Effector memory CD8-positive, alpha-beta T cell (primary cell): ENCODE data around the gene ZFHX2.
"Not testable (repeated sequence)": the region's sequence is repeated elsewhere in the genome, so short reads cannot be mapped to it uniquely, and the experiment has no call there.

Experiments
- ATAC-seq: fragments of 150-1000 bp; cut with Tn5 transposase; replicated peaks from 2 replicates; pipeline ENCODE4 v1.10.0; 2021; ENCODE audit warnings: mild to moderate bottlenecking, moderate library complexity
- DNase-seq, 3 experiments: peaks; one replicate each; pipeline ENCODE4 v3.0.0; 2021
- H3K27ac Mint-ChIP-seq, 2 donors: one replicate each; pipeline ENCODE4 v1.8.0; 2022; ENCODE audit warnings: mild to moderate bottlenecking in 2 of 2, mixed read lengths in 2 of 2, moderate library complexity in 2 of 2
- H3K27me3 Mint-ChIP-seq, 2 donors: one replicate each; pipeline ENCODE4 v1.8.0; 2022; ENCODE audit warnings: mixed read lengths in 2 of 2
- H3K36me3 Mint-ChIP-seq: one replicate; pipeline ENCODE4 v1.8.0; 2022; ENCODE audit warnings: mild to moderate bottlenecking, moderate library complexity, mixed read lengths; ENCODE audit not compliant: insufficient read depth
- H3K4me1 Mint-ChIP-seq, 2 donors: one replicate each; pipeline ENCODE4 v1.8.0; 2022; ENCODE audit warnings: low read depth in 2 of 2, mixed read lengths in 2 of 2
- H3K4me3 Mint-ChIP-seq, 2 donors: one replicate each; pipeline ENCODE4 v1.8.0; 2022; ENCODE audit warnings: mild to moderate bottlenecking in 2 of 2, mixed read lengths in 2 of 2, moderate library complexity in 2 of 2
- H3K9me3 Mint-ChIP-seq, 2 donors: one replicate each; pipeline ENCODE4 v1.8.0; 2022; ENCODE audit warnings: mixed read lengths in 2 of 2

Gene ZFHX2

GRCh38 chr14:23537351-23538049, 14.1 kb downstream of the ZFHX2 start:
- Mint-ChIP-seq H3K9me3 (no peaks in the 10 kb centered on the region), H3K27ac (no peak overlapping the region), H3K4me1 (peaks cover 0 to 4% of the 10 kb centered on the region in 2 donors), H3K36me3 (no peaks in the 10 kb centered on the region), H3K27me3 (peaks cover 0 to 5% of the 10 kb centered on the region in 2 donors), H3K4me3 (no peak overlapping the region)
- DNase-seq: no peak
- ATAC-seq: no peak

- not testable (repeated sequence) for H3K9me3 Mint-ChIP-seq, DNase-seq, H3K27me3 Mint-ChIP-seq, H3K27ac Mint-ChIP-seq, H3K36me3 Mint-ChIP-seq, H3K4me1 Mint-ChIP-seq, H3K4me3 Mint-ChIP-seq, ATAC-seq
Observed at GRCh38 chr14:23536906-23537305, 14.7 kb downstream of the ZFHX2 start.

GRCh38 chr14:23536494-23536893, 15.1 kb downstream of the ZFHX2 start:
- DNase-seq (no peak), ATAC-seq (no peak)
- H3K4me3 Mint-ChIP-seq: no peak overlapping the region
- H3K9me3 Mint-ChIP-seq: no peaks in the 10 kb centered on the region
- H3K36me3 Mint-ChIP-seq: no peaks in the 10 kb centered on the region
- H3K27ac Mint-ChIP-seq: no peak overlapping the region
- no peaks in the 10 kb centered on the region for H3K27me3 Mint-ChIP-seq
- H3K4me1 Mint-ChIP-seq: peaks cover 0 to 4% of the 10 kb centered on the region in 2 donors

- no peak for DNase-seq
- H3K4me3 Mint-ChIP-seq: no peak overlapping the region
- no peak for ATAC-seq
- peaks cover 0 to 4% of the 10 kb centered on the region in 2 donors for H3K4me1 Mint-ChIP-seq
- no peaks in the 10 kb centered on the region for H3K27me3 Mint-ChIP-seq
- no peak overlapping the region for H3K27ac Mint-ChIP-seq
- H3K36me3 Mint-ChIP-seq: no peaks in the 10 kb centered on the region
- no peaks in the 10 kb centered on the region for H3K9me3 Mint-ChIP-seq
Observed at GRCh38 chr14:23535943-23536342, 15.6 kb downstream of the ZFHX2 start.

GRCh38 chr14:23533652-23534435, 17.7 kb downstream of the ZFHX2 start:
- Mint-ChIP-seq H3K9me3 (no peaks in the 10 kb centered on the region), H3K36me3 (no peaks in the 10 kb centered on the region), H3K4me1 (no peaks in the 10 kb centered on the region), H3K27me3 (no peaks in the 10 kb centered on the region), H3K27ac (no peak overlapping the region), H3K4me3 (no peak overlapping the region)
- ATAC-seq (no peak), DNase-seq (no peak)

GRCh38 chr14:23532658-23533057, 18.9 kb downstream of the ZFHX2 start:
- Mint-ChIP-seq H3K27me3 (no peaks in the 10 kb centered on the region), H3K27ac (no peak overlapping the region), H3K4me3 (no peak overlapping the region), H3K36me3 (no peaks in the 10 kb centered on the region), H3K9me3 (no peaks in the 10 kb centered on the region), H3K4me1 (no peaks in the 10 kb centered on the region)
- DNase-seq (no peak), ATAC-seq (no peak)

- no peaks in the 10 kb centered on the region for H3K36me3 Mint-ChIP-seq
- H3K9me3 Mint-ChIP-seq: no peaks in the 10 kb centered on the region
- H3K4me1 Mint-ChIP-seq: no peaks in the 10 kb centered on the region
- DNase-seq: no peak
- no peaks in the 10 kb centered on the region for H3K27me3 Mint-ChIP-seq
- no peak overlapping the region for H3K27ac Mint-ChIP-seq
- H3K4me3 Mint-ChIP-seq: no peak overlapping the region
- no peak for ATAC-seq
Observed at GRCh38 chr14:23531391-23531790, 20.2 kb downstream of the ZFHX2 start.

- ATAC-seq (no peak), DNase-seq (no peak)
- Mint-ChIP-seq H3K4me1 (no peaks in the 10 kb centered on the region), H3K4me3 (no peak overlapping the region), H3K9me3 (no peaks in the 10 kb centered on the region), H3K27ac (no peak overlapping the region), H3K27me3 (no peaks in the 10 kb centered on the region), H3K36me3 (no peaks in the 10 kb centered on the region)
Observed at GRCh38 chr14:23530375-23531055, 21.1 kb downstream of the ZFHX2 start.

- no peaks in the 10 kb centered on the region for H3K27me3 Mint-ChIP-seq
- H3K4me3 Mint-ChIP-seq: no peak overlapping the region
- H3K36me3 Mint-ChIP-seq: no peaks in the 10 kb centered on the region
- ATAC-seq: no peak
- no peaks in the 10 kb centered on the region for H3K4me1 Mint-ChIP-seq
- peak overlapping the region in 1 of 2 donors; percentile 72 for H3K27ac Mint-ChIP-seq
- DNase-seq: no peak
- no peaks in the 10 kb centered on the region for H3K9me3 Mint-ChIP-seq
Observed at GRCh38 chr14:23529016-23529415, 22.5 kb downstream of the ZFHX2 start.

GRCh38 chr14:23528555-23528954, 23.0 kb downstream of the ZFHX2 start:
- ATAC-seq (no peak), DNase-seq (no peak)
- Mint-ChIP-seq H3K9me3 (no peaks in the 10 kb centered on the region), H3K36me3 (no peaks in the 10 kb centered on the region), H3K27me3 (no peaks in the 10 kb centered on the region), H3K4me1 (no peaks in the 10 kb centered on the region), H3K27ac (peak overlapping the region in 1 of 2 donors; percentile 72), H3K4me3 (no peak overlapping the region)

GRCh38 chr14:23525611-23526010, 26.0 kb downstream of the ZFHX2 start:
- H3K4me3 Mint-ChIP-seq: no peak overlapping the region
- ATAC-seq (no peak), DNase-seq (no peak)
- no peak overlapping the region for H3K27ac Mint-ChIP-seq
- no peaks in the 10 kb centered on the region for H3K4me1 Mint-ChIP-seq
- no peaks in the 10 kb centered on the region for H3K27me3 Mint-ChIP-seq
- no peaks in the 10 kb centered on the region for H3K36me3 Mint-ChIP-seq
- no peaks in the 10 kb centered on the region for H3K9me3 Mint-ChIP-seq

GRCh38 chr14:23524954-23525353, 26.6 kb downstream of the ZFHX2 start:
- H3K27ac Mint-ChIP-seq: no peak overlapping the region
- no peaks in the 10 kb centered on the region for H3K9me3 Mint-ChIP-seq
- no peaks in the 10 kb centered on the region for H3K36me3 Mint-ChIP-seq
- no peak for ATAC-seq
- DNase-seq: no peak
- H3K4me3 Mint-ChIP-seq: no peak overlapping the region
- H3K4me1 Mint-ChIP-seq: no peaks in the 10 kb centered on the region
- no peaks in the 10 kb centered on the region for H3K27me3 Mint-ChIP-seq

GRCh38 chr14:23523229-23524016, 28.1 kb downstream of the ZFHX2 start:
- Mint-ChIP-seq H3K4me1 (no peaks in the 10 kb centered on the region), H3K4me3 (no peak overlapping the region), H3K27ac (no peak overlapping the region), H3K27me3 (no peaks in the 10 kb centered on the region), H3K9me3 (no peaks in the 10 kb centered on the region), H3K36me3 (peaks cover 2% of the 10 kb centered on the region)
- DNase-seq (no peak), ATAC-seq (no peak)
